Measurements from ENCODE around the gene SCNN1A.

Gene SCNN1A

GRCh38 chr12:6375269-6376078, at the start of gene SCNN1A:
SCNN1A (minus strand) TSS chr12:6375563; CDS start chr12:6374783, 780 bp downstream.
- H3K36me3 ChIP-seq (ENCODE audit: insufficient read depth, insufficient read length, low read length) = no peaks in the 10 kb centered on the region
- peak within 1 kb of the TSS; percentile 29 for H3K4me3 ChIP-seq (ENCODE audit: insufficient read length, low read depth)
- H3K9ac ChIP-seq (ENCODE audit: insufficient read length, low read depth) = peak within 1 kb of the TSS; percentile 87
- TF ChIP-seq YY1 (IDR thresholded peaks at IDR 0.05; ENCODE audit: insufficient read depth, insufficient read length) = no peak
- TF ChIP-seq SUZ12 (IDR thresholded peaks at IDR 0.05; ENCODE audit: extremely low read depth, insufficient read depth, insufficient read length) = no peak
- TF ChIP-seq ZNF274 (IDR thresholded peaks at IDR 0.05; ENCODE audit: low read depth, low read length) = no peak
- H3K27me3 ChIP-seq (ENCODE audit: insufficient read depth, insufficient read length) = peaks cover 14% of the 10 kb centered on the region
- peaks cover 43% of the 10 kb centered on the region for H3K4me1 ChIP-seq (ENCODE audit: insufficient read depth, insufficient read length)
- peak; percentile 77 for DNase-seq (ENCODE audit: low read depth, low spot score)
- no peaks in the 10 kb centered on the region for H3K9me3 ChIP-seq (ENCODE audit: insufficient read depth, low read length)

DNA sequence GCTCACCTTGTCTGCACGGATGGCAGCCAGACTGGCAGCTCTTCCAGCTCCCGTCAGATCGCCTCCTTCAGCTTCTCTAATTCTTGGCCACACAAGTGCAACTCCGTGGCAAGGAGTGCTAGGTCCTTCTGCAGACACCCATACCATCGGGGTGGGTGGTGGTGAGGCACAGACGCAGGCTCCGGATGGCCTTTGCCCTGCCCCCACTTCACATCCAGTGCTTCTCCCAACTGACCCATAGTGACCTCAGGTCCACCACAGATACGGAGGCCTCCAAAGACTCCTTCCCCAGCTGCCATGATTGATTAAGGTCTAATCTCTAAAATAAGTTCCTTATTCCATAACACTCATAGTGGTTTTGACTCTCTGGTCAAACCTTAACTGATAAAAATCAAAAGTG, 49.5 kb upstream of the SCNN1A start:
- H3K9me3 ChIP-seq (ENCODE audit: insufficient read depth, low read length) = no peaks in the 10 kb centered on the region
- H3K9ac ChIP-seq (ENCODE audit: insufficient read length, low read depth) = no peak overlapping the region
- peaks cover 8% of the 10 kb centered on the region for H3K27me3 ChIP-seq (ENCODE audit: insufficient read depth, insufficient read length)
- peaks cover 4% of the 10 kb centered on the region for H3K4me1 ChIP-seq (ENCODE audit: insufficient read depth, insufficient read length)
- TF ChIP-seq SUZ12 (IDR thresholded peaks at IDR 0.05; ENCODE audit: extremely low read depth, insufficient read depth, insufficient read length) = no peak
- no peak for TF ChIP-seq ZNF274 (IDR thresholded peaks at IDR 0.05; ENCODE audit: low read depth, low read length)
- TF ChIP-seq YY1 (IDR thresholded peaks at IDR 0.05; ENCODE audit: insufficient read depth, insufficient read length) = no peak
- no peak overlapping the region for H3K4me3 ChIP-seq (ENCODE audit: insufficient read length, low read depth)
- no peaks in the 10 kb centered on the region for H3K36me3 ChIP-seq (ENCODE audit: insufficient read depth, insufficient read length, low read length)
- no peak for DNase-seq (ENCODE audit: low read depth, low spot score)

DNA sequence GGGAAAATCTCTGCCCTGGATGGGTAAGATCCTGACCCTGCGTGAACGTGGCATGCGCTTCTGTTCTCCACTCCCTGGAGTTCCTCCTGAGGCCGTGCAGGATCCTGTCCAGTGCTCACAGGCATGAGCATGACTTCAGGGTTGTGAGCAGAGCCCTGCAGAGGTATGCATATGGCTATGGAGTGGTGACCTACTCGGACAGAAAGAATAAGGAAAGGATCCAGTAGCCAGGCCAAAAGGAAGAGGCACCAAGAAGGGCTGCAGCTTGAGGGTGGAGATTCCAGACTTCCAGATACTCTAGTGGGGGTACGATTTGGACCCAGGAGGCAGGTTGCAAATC, 48.6 kb upstream of the SCNN1A start:
- no peaks in the 10 kb centered on the region for H3K9me3 ChIP-seq (ENCODE audit: insufficient read depth, low read length)
- TF ChIP-seq SUZ12 (IDR thresholded peaks at IDR 0.05; ENCODE audit: extremely low read depth, insufficient read depth, insufficient read length) (no peak), YY1 (IDR thresholded peaks at IDR 0.05; ENCODE audit: insufficient read depth, insufficient read length) (peak; percentile 3)
- no peaks in the 10 kb centered on the region for H3K36me3 ChIP-seq (ENCODE audit: insufficient read depth, insufficient read length, low read length)
- H3K27me3 ChIP-seq (ENCODE audit: insufficient read depth, insufficient read length) = peaks cover 8% of the 10 kb centered on the region
- peaks cover 4% of the 10 kb centered on the region for H3K4me1 ChIP-seq (ENCODE audit: insufficient read depth, insufficient read length)
- H3K9ac ChIP-seq (ENCODE audit: insufficient read length, low read depth) = no peak overlapping the region
- H3K4me3 ChIP-seq (ENCODE audit: insufficient read length, low read depth) = no peak overlapping the region
- DNase-seq (ENCODE audit: low read depth, low spot score) = no peak

DNA sequence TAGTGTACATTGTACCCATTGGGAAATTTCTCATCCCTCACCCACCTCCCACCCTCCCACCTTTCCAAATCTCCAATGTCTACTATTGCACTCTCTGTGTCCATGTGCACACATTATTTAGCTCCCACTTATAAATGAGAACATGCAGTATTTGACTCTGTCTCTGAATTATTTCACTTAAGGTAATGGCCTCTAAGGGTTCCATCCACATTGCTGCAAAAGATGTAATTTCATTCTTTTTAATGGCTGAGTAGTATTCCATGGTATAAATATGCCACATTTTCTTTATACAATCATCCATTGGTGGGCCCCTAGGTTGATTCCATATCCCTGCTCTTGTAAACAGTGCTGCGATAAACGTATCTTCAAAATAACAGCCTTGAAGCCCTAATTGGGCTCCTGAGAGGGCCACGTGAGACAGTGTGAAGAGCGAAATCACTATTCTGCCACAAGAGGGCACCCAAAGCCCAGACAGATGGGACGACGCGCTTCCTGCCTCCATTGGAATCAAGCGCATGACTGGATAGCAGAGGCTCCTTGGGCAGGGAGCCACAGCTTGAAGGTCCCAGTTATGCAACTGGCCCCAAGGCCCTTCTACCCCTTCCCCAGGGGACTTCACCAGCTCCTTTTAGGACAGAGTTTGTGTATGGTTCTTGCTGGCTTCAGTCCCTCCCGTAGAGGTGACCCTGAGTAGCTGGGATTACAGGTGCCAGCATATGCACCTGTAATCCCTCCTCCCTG, 48.1 kb upstream of the SCNN1A start:
- H3K36me3 ChIP-seq (ENCODE audit: insufficient read depth, insufficient read length, low read length) = no peaks in the 10 kb centered on the region
- H3K9ac ChIP-seq (ENCODE audit: insufficient read length, low read depth) = no peak overlapping the region
- peaks cover 4% of the 10 kb centered on the region for H3K4me1 ChIP-seq (ENCODE audit: insufficient read depth, insufficient read length)
- no peaks in the 10 kb centered on the region for H3K9me3 ChIP-seq (ENCODE audit: insufficient read depth, low read length)
- no peak overlapping the region for H3K4me3 ChIP-seq (ENCODE audit: insufficient read length, low read depth)
- DNase-seq (ENCODE audit: low read depth, low spot score) = peak; percentile 98
- TF ChIP-seq YY1 (IDR thresholded peaks at IDR 0.05; ENCODE audit: insufficient read depth, insufficient read length) = peak; percentile 28
- TF ChIP-seq SUZ12 (IDR thresholded peaks at IDR 0.05; ENCODE audit: extremely low read depth, insufficient read depth, insufficient read length) = no peak
- H3K27me3 ChIP-seq (ENCODE audit: insufficient read depth, insufficient read length) = peaks cover 8% of the 10 kb centered on the region

- no peaks in the 10 kb centered on the region for H3K9me3 ChIP-seq (ENCODE audit: insufficient read depth, low read length)
- H3K27me3 ChIP-seq (ENCODE audit: insufficient read depth, insufficient read length) = peaks cover 8% of the 10 kb centered on the region
- H3K36me3 ChIP-seq (ENCODE audit: insufficient read depth, insufficient read length, low read length) = no peaks in the 10 kb centered on the region
- TF ChIP-seq ZNF274 (IDR thresholded peaks at IDR 0.05; ENCODE audit: low read depth, low read length) (no peak), YY1 (IDR thresholded peaks at IDR 0.05; ENCODE audit: insufficient read depth, insufficient read length) (no peak), SUZ12 (IDR thresholded peaks at IDR 0.05; ENCODE audit: extremely low read depth, insufficient read depth, insufficient read length) (no peak)
- H3K9ac ChIP-seq (ENCODE audit: insufficient read length, low read depth) = no peak overlapping the region
- H3K4me1 ChIP-seq (ENCODE audit: insufficient read depth, insufficient read length) = peaks cover 4% of the 10 kb centered on the region
- no peak overlapping the region for H3K4me3 ChIP-seq (ENCODE audit: insufficient read length, low read depth)
- DNase-seq (ENCODE audit: low read depth, low spot score) = no peak
These were observed 45.0 kb upstream of the SCNN1A start for GRCh38 chr12:6420364-6420763.

GRCh38 chr12:6418796-6419195, 43.4 kb upstream of the SCNN1A start:
- no peak for TF ChIP-seq SUZ12 (IDR thresholded peaks at IDR 0.05; ENCODE audit: extremely low read depth, insufficient read depth, insufficient read length)
- TF ChIP-seq ZNF274 (IDR thresholded peaks at IDR 0.05; ENCODE audit: low read depth, low read length) = no peak
- TF ChIP-seq YY1 (IDR thresholded peaks at IDR 0.05; ENCODE audit: insufficient read depth, insufficient read length) = no peak
- DNase-seq (ENCODE audit: low read depth, low spot score) = no peak
- no peak overlapping the region for H3K4me3 ChIP-seq (ENCODE audit: insufficient read length, low read depth)
- no peaks in the 10 kb centered on the region for H3K36me3 ChIP-seq (ENCODE audit: insufficient read depth, insufficient read length, low read length)
- H3K27me3 ChIP-seq (ENCODE audit: insufficient read depth, insufficient read length) = peaks cover under 1% of the 10 kb centered on the region
- no peaks in the 10 kb centered on the region for H3K9me3 ChIP-seq (ENCODE audit: insufficient read depth, low read length)
- H3K4me1 ChIP-seq (ENCODE audit: insufficient read depth, insufficient read length) = peaks cover 2% of the 10 kb centered on the region
- H3K9ac ChIP-seq (ENCODE audit: insufficient read length, low read depth) = no peak overlapping the region

- Histone ChIP-seq H3K4me3 (ENCODE audit: insufficient read length, low read depth) (no peak overlapping the region), H3K27me3 (ENCODE audit: insufficient read depth, insufficient read length) (no peaks in the 10 kb centered on the region), H3K36me3 (ENCODE audit: insufficient read depth, insufficient read length, low read length) (no peaks in the 10 kb centered on the region), H3K9ac (ENCODE audit: insufficient read length, low read depth) (no peak overlapping the region), H3K9me3 (ENCODE audit: insufficient read depth, low read length) (no peaks in the 10 kb centered on the region), H3K4me1 (ENCODE audit: insufficient read depth, insufficient read length) (no peaks in the 10 kb centered on the region)
- no peak for DNase-seq (ENCODE audit: low read depth, low spot score)
- TF ChIP-seq SUZ12 (IDR thresholded peaks at IDR 0.05; ENCODE audit: extremely low read depth, insufficient read depth, insufficient read length) = no peak
- TF ChIP-seq ZNF274 (IDR thresholded peaks at IDR 0.05; ENCODE audit: low read depth, low read length) = no peak
- TF ChIP-seq YY1 (IDR thresholded peaks at IDR 0.05; ENCODE audit: insufficient read depth, insufficient read length) = no peak
These were observed 41.2 kb upstream of the SCNN1A start for GRCh38 chr12:6416596-6416995.

Data from NT2/D1 (cell line).